Adipocyte (in vitro differentiated cells): ENCODE data around the gene GANC.

Source experiments
- DNase-seq: peaks from one replicate; pipeline ENCODE4 v3.0.0-alpha.2; 2015; ENCODE audit warnings: low read depth
- H3K27me3 ChIP-seq: replicated peaks from 2 replicates; pipeline ENCODE4 v1.7.0; 2013; ENCODE audit warnings: mild to moderate bottlenecking, low read length, moderate library complexity; ENCODE audit not compliant: control insufficient read depth, insufficient read depth
- H3K36me3 ChIP-seq: 2 replicates; pipeline ENCODE4 v1.7.0; 2013; ENCODE audit warnings: low read length, mild to moderate bottlenecking, moderate library complexity; ENCODE audit not compliant: control insufficient read depth, insufficient read depth, severe bottlenecking
- H3K4me1 ChIP-seq: 2 replicates; pipeline ENCODE4 v1.7.0; 2013; ENCODE audit warnings: mild to moderate bottlenecking, low read length, moderate library complexity; ENCODE audit not compliant: control insufficient read depth, insufficient read depth
- H3K4me3 ChIP-seq: 2 replicates; pipeline ENCODE4 v1.7.0; 2013; ENCODE audit warnings: mild to moderate bottlenecking, low read length, moderate library complexity
- H3K9ac ChIP-seq: 2 replicates; pipeline ENCODE4 v1.7.0; 2013; ENCODE audit warnings: mild to moderate bottlenecking, low read length, moderate library complexity
- H3K9me3 ChIP-seq: 2 replicates; pipeline ENCODE4 v1.7.0; 2013; ENCODE audit warnings: mild to moderate bottlenecking, low read length, moderate library complexity; ENCODE audit not compliant: control insufficient read depth

GANC gene

GRCh38 chr15:42264795-42265194 lies 8.2 kb upstream of the GANC start:
- Histone ChIP-seq H3K4me3 (no peak overlapping the region), H3K9me3 (no peaks in the 10 kb centered on the region), H3K27me3 (no peaks in the 10 kb centered on the region), H3K9ac (no peak overlapping the region), H3K36me3 (peaks cover 81% of the 10 kb centered on the region), H3K4me1 (peaks cover 4% of the 10 kb centered on the region)
- DNase-seq = no peak

- no peak overlapping the region for H3K9ac ChIP-seq
- no peaks in the 10 kb centered on the region for H3K27me3 ChIP-seq
- no peak overlapping the region for H3K4me3 ChIP-seq
- peaks cover 25% of the 10 kb centered on the region for H3K4me1 ChIP-seq
- peak; percentile 48 for DNase-seq
- H3K9me3 ChIP-seq = no peaks in the 10 kb centered on the region
- peaks cover 56% of the 10 kb centered on the region for H3K36me3 ChIP-seq
Observed at GRCh38 chr15:42267286-42267685, 5.7 kb upstream of the GANC start.

DNA sequence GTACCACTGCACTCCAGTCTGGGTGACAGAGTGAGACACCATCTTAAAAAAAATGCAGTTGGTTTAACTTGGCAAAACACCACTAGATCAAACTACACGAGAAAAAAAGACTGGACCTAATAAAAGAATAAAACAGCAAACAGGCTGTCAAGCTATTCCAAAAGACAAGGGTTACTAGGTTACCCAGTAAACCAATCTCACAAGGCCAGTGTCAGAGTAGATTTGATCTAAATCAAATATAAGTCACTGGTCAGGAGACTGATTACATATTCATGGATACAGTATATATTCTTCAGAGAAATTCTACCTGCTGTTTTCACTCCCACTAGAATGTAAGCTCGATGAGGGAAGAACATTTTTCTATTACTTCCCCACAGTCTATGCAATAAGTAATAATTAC lies 2.5 kb upstream of the GANC start:
- Histone ChIP-seq H3K27me3 (no peaks in the 10 kb centered on the region), H3K9me3 (no peaks in the 10 kb centered on the region), H3K36me3 (peaks cover 25% of the 10 kb centered on the region), H3K9ac (peak overlapping the region; percentile 99), H3K4me3 (peak overlapping the region; percentile 99), H3K4me1 (peaks cover 44% of the 10 kb centered on the region)
- DNase-seq = no peak

GRCh38 chr15:42270996-42271395 lies 2.0 kb upstream of the GANC start:
- H3K9me3 ChIP-seq = no peaks in the 10 kb centered on the region
- peak overlapping the region; percentile 99 for H3K9ac ChIP-seq
- no peak for DNase-seq
- H3K36me3 ChIP-seq = peaks cover 20% of the 10 kb centered on the region
- peak overlapping the region; percentile 99 for H3K4me3 ChIP-seq
- H3K4me1 ChIP-seq = peaks cover 49% of the 10 kb centered on the region
- no peaks in the 10 kb centered on the region for H3K27me3 ChIP-seq

DNA sequence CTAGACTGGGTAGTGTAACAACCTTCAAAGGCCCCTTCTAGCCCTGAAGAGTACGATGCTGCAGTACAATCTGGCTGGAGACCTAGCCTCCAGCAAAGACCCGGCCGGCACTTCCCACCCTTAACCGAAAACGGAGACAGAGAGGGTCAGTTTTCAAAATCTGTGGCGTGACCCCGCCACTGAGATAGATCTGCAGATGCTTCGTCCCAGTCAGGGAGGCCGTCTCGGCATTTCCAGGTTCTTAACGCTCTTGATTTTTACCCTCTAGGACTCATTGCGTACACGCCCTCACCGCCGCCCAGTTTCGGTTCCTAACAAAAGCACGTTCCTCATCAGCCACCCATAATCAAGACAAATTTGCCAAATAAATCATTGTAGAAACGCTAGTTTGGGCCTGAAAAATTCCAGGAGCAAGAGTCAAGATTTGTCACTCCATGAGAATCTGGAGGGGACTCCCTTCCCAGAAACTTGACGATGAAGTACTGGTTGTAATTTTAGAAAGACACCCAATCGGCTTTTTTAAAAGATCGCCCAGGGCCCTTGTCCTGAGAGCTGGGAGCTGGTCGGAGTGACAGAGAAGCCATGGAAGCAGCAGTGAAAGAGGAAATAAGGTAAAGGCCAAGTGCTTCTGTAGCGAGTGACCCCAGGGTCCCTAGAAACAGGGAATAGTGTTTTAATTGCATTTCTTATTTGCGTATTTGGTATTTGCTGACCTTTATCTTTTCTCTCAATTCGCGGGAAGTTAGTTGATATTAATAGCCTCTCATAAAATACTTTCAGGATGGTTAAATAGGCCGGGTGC lies 1.1 kb downstream of the GANC start:
- Histone ChIP-seq H3K9me3 (no peaks in the 10 kb centered on the region), H3K9ac (peak overlapping the region; percentile 99), H3K4me3 (peak overlapping the region; percentile 99), H3K4me1 (peaks cover 48% of the 10 kb centered on the region), H3K27me3 (no peaks in the 10 kb centered on the region), H3K36me3 (peaks cover 8% of the 10 kb centered on the region)
- peak; percentile 74 for DNase-seq

DNA sequence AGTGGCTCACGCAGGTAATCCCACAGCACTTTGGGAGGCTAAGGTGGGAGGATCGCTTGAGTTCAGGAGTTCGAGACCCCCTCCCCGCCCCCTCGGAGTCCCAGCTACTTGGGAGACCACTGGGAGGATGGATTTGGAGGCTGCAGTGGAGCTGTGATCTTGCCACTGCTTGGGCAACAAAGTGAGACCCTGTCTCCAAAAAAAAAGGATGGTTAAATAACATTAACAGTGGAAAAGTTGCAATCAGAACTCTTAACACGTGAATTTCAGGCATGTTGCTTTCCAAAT lies 1.6 kb downstream of the GANC start:
- no peaks in the 10 kb centered on the region for H3K9me3 ChIP-seq
- peaks cover 14% of the 10 kb centered on the region for H3K36me3 ChIP-seq
- DNase-seq = no peak
- H3K27me3 ChIP-seq = no peaks in the 10 kb centered on the region
- peak overlapping the region; percentile 99 for H3K9ac ChIP-seq
- peak overlapping the region; percentile 99 for H3K4me3 ChIP-seq
- peaks cover 48% of the 10 kb centered on the region for H3K4me1 ChIP-seq

DNA sequence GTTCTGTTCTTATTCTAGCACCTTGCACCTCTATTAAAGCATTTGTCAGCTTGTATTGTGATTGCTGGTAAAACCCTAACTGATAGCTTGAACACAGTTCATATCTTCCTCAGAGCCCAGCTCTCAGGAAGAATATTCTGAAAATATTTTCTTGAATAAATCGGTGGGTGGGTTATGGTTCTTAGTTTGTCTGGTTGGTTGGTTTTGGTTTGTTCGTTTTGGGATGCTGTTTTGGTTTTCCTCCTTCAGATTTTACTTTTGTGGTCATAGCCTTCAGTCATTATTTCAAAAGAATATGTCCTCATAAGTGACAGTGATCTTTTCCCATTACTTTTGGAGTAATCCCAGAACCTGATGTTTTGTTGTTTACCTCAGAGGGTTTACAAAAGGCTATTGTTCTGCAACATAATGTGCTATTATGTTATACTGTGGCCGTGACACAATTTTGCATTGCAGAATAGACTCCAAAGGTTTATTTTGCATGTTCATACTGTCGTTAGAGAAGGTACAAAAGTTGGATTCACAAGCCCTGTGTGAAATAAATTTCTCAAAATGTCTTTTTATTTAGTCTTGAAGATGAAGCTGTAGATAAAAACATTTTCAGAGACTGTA lies 2.9 kb downstream of the GANC start:
- peaks cover 41% of the 10 kb centered on the region for H3K4me1 ChIP-seq
- no peaks in the 10 kb centered on the region for H3K27me3 ChIP-seq
- H3K9me3 ChIP-seq = no peaks in the 10 kb centered on the region
- H3K36me3 ChIP-seq = peaks cover 25% of the 10 kb centered on the region
- H3K4me3 ChIP-seq = peak overlapping the region; percentile 99
- peak; percentile 2 for DNase-seq
- H3K9ac ChIP-seq = peak overlapping the region; percentile 99

DNA sequence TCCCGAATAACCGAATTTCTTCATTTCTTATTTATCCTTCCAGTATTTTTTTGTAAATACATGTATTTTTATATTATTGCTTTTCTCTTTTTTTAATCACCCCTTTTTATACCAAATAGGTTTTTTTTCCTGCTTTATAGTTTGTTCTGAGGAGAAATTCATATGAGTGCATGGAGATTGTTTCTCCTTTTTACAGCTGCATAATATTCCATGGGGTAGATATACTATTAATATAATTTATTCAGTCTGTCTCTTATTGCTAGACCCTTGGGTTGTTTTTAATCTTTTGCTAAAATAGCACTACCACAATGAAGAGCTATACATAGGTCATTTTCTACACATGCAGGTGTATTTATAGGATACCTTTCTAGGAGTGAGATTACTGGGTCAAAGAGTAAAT lies 3.8 kb downstream of the GANC start:
- Histone ChIP-seq H3K4me3 (no peak overlapping the region), H3K27me3 (no peaks in the 10 kb centered on the region), H3K36me3 (peaks cover 29% of the 10 kb centered on the region), H3K9ac (no peak overlapping the region), H3K9me3 (no peaks in the 10 kb centered on the region), H3K4me1 (peaks cover 33% of the 10 kb centered on the region)
- DNase-seq = no peak

- Histone ChIP-seq H3K9me3 (no peaks in the 10 kb centered on the region), H3K4me1 (peaks cover 20% of the 10 kb centered on the region), H3K27me3 (no peaks in the 10 kb centered on the region), H3K36me3 (peaks cover 45% of the 10 kb centered on the region), H3K4me3 (no peak overlapping the region), H3K9ac (no peak overlapping the region)
- DNase-seq = no peak
Observed at GRCh38 chr15:42279234-42279723, 6.3 kb downstream of the GANC start.

- Histone ChIP-seq H3K9me3 (no peaks in the 10 kb centered on the region), H3K4me1 (peaks cover 27% of the 10 kb centered on the region), H3K36me3 (peaks cover 45% of the 10 kb centered on the region), H3K4me3 (no peak overlapping the region), H3K9ac (no peak overlapping the region), H3K27me3 (no peaks in the 10 kb centered on the region)
- DNase-seq = no peak
Observed at GRCh38 chr15:42282344-42282743, 9.3 kb downstream of the GANC start.

DNA sequence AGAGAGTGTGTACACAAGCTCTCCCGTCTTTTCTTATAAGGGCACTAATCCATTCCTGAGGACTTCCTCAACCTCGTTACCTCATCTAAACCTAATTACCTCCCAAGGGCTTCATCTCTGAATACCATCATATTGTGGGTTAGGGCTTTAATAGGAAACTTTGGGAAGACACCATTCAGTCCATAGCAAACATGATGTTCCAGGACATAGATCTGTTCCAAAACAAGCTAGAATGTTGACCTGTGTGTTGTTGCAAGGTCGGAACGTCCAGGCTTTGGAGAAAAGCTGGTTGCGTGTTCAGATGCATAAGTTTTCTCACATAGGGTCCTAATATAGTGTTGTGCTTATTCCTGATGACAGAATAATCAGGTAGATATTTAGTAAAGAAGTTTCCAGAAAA lies 9.9 kb downstream of the GANC start:
- Histone ChIP-seq H3K9me3 (no peaks in the 10 kb centered on the region), H3K36me3 (peaks cover 45% of the 10 kb centered on the region), H3K4me1 (peaks cover 27% of the 10 kb centered on the region), H3K4me3 (no peak overlapping the region), H3K9ac (no peak overlapping the region), H3K27me3 (no peaks in the 10 kb centered on the region)
- DNase-seq = no peak
